ENCODE measurements around the gene NFU1. TPM values are rescaled to one million over a fixed set of nuclear protein-coding genes. Genes with fewer than 3 reads are reported as not detected.
"Not testable (repeated sequence)": the region's sequence is repeated elsewhere in the genome, so short reads cannot be mapped to it uniquely, and the experiment has no call there.

The NFU1 gene
- total RNA-seq, 1 experiment from 2014 or later, result 38.2 TPM

DNA sequence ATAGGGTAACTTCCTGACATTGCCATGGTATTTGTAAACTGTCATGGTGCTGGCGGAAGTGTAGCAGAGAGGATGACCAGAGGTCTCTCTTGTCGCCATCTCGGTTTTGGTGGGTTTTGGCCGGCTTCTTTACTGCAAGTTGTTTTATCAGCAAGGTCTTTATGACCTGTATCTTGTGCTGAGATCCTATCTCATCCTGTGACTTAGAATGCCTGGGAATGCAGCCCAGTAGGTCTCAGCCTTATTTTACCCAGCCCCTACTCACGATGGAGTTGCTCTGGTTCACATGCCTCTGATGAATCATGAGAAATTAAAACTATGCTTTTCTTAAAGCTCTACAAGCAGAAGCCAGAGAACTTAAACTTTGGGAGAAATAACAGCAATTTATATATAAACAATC lies 12.7 kb upstream of the NFU1 start:
- Histone ChIP-seq H3K79me2 (ENCODE audit: insufficient read depth, low read length) (no peaks in the 10 kb centered on the region), H3K27me3 (ENCODE audit: insufficient read depth, low read length) (no peaks in the 10 kb centered on the region), H3K9me3 (ENCODE audit: control insufficient read depth in 1 of 2, insufficient read depth in 1 of 2, low read depth in 1 of 2, low read length in 2 of 2) (no peaks in the 10 kb centered on the region), H3K36me3 (ENCODE audit: control insufficient read depth in 1 of 2, insufficient read depth in 2 of 2, low read length in 2 of 2) (no peaks in the 10 kb centered on the region), H3K27ac (ENCODE audit: low read depth, low read length) (no peak overlapping the region), H3K9ac (ENCODE audit: low read length) (no peak overlapping the region), H3K4me2 (ENCODE audit: low read length) (no peak overlapping the region), H3K9me2 (ENCODE audit: insufficient read depth) (no peaks in the 10 kb centered on the region), H2AFZ (ENCODE audit: low read depth, low read length, poor library complexity, severe bottlenecking) (no peak overlapping the region), H3K4me3 (replicated peaks in 1 of 2; ENCODE audit: low read depth in 1 of 2, low read length in 2 of 2) (no peak overlapping the region), H3K4me1 (ENCODE audit: control insufficient read depth in 1 of 2, insufficient read depth in 2 of 2, low read length in 2 of 2) (no peaks in the 10 kb centered on the region), H4K20me1 (ENCODE audit: insufficient read depth) (no peaks in the 10 kb centered on the region)
- no peak for ATAC-seq
- POLR2A ChIA-PET, result no interaction called here
- BruUV-seq (replicated peaks), result no TSS peak
- CTCF ChIA-PET, result no interaction called here
- no peak for TF ChIP-seq SP1 (IDR thresholded peaks at IDR 0.05; ENCODE audit: low read depth)
- TF ChIP-seq, protein P1, sequence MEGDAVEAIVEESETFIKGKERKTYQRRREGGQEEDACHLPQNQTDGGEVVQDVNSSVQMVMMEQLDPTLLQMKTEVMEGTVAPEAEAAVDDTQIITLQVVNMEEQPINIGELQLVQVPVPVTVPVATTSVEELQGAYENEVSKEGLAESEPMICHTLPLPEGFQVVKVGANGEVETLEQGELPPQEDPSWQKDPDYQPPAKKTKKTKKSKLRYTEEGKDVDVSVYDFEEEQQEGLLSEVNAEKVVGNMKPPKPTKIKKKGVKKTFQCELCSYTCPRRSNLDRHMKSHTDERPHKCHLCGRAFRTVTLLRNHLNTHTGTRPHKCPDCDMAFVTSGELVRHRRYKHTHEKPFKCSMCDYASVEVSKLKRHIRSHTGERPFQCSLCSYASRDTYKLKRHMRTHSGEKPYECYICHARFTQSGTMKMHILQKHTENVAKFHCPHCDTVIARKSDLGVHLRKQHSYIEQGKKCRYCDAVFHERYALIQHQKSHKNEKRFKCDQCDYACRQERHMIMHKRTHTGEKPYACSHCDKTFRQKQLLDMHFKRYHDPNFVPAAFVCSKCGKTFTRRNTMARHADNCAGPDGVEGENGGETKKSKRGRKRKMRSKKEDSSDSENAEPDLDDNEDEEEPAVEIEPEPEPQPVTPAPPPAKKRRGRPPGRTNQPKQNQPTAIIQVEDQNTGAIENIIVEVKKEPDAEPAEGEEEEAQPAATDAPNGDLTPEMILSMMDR (IDR thresholded peaks at IDR 0.05 in 2 of 3, conservative IDR thresholded peaks at IDR 0.05 in 1 of 3; ENCODE audit: borderline replicate concordance in 1 of 3, insufficient read depth in 1 of 3, low read depth in 2 of 3, low read length in 2 of 3), result no peak
- no peak for TF ChIP-seq ZNF274 (IDR thresholded peaks at IDR 0.05; ENCODE audit: low read depth, low read length)
- no peak for TF ChIP-seq ELF1 (IDR thresholded peaks at IDR 0.05; ENCODE audit: borderline replicate concordance, low read depth)
- RAD21 ChIA-PET (ENCODE audit: low non-redundant PET in 1 of 2, low total read pairs in 2 of 2, uncharacterized antibody in 2 of 2, unreplicated experiment in 2 of 2), result no interaction called here
- DNase-seq (ENCODE audit: low read depth, low spot score), result no peak
- intact Hi-C loops (cut with micrococcal nuclease), result no loop called here

DNA sequence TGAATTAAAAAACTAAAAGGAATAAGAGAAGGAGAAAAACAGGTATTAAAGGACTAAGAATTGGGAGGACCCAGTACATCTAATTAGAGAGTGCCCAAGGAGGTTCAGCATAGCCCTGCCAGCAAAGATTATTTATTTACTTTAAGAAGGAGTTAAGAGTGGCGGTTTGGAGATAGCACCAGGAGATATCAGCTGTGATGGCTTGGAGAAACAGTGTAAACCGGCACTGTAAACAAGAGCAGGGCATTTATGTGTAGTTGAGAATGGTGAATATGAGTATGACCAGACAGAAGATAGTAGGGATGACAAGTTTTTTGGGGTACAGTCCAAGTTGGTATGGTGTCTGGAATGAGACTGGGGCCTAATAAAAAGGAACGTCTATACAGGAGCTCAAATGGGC lies 6.4 kb upstream of the NFU1 start:
- H4K20me1 ChIP-seq (ENCODE audit: insufficient read depth); H2AFZ ChIP-seq (ENCODE audit: low read depth, low read length, poor library complexity, severe bottlenecking); H3K27ac ChIP-seq (ENCODE audit: low read depth, low read length); POLR2A ChIA-PET; H3K9me2 ChIP-seq (ENCODE audit: insufficient read depth); H3K9ac ChIP-seq (ENCODE audit: low read length); intact Hi-C loops (cut with micrococcal nuclease); H3K27me3 ChIP-seq (ENCODE audit: insufficient read depth, low read length); BruUV-seq (replicated peaks); DNase-seq (ENCODE audit: low read depth, low spot score); H3K36me3 ChIP-seq (ENCODE audit: control insufficient read depth in 1 of 2, insufficient read depth in 2 of 2, low read length in 2 of 2); ATAC-seq; H3K9me3 ChIP-seq (ENCODE audit: control insufficient read depth in 1 of 2, insufficient read depth in 1 of 2, low read depth in 1 of 2, low read length in 2 of 2); H3K4me3 ChIP-seq (replicated peaks in 1 of 2; ENCODE audit: low read depth in 1 of 2, low read length in 2 of 2); H3K4me2 ChIP-seq (ENCODE audit: low read length); CTCF ChIA-PET; H3K4me1 ChIP-seq (ENCODE audit: control insufficient read depth in 1 of 2, insufficient read depth in 2 of 2, low read length in 2 of 2); RAD21 ChIA-PET (ENCODE audit: low non-redundant PET in 1 of 2, low total read pairs in 2 of 2, uncharacterized antibody in 2 of 2, unreplicated experiment in 2 of 2); H3K79me2 ChIP-seq (ENCODE audit: insufficient read depth, low read length): not testable (repeated sequence)

DNA sequence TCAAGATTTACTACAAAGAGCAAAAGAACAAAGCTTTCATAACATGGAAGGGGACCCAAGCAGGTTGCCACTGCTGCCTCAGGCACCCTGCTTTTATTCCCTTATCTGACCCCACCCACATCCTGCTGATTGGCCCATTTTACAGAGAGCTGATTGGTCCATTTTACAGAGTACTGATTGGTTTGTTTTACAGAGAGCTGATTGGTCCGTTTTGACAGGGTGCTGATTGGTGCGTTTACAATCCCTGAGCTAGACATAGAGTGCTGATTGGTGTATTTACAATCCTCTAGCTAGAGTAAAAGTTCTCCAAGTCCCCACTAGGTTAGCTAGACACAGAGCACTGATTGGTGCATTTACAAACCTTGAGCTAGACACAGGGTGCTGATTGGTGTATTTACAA lies 2.3 kb upstream of the NFU1 start:
- H3K9me2 ChIP-seq (ENCODE audit: insufficient read depth); H2AFZ ChIP-seq (ENCODE audit: low read depth, low read length, poor library complexity, severe bottlenecking); CTCF ChIA-PET; H3K9ac ChIP-seq (ENCODE audit: low read length); H3K27me3 ChIP-seq (ENCODE audit: insufficient read depth, low read length); H3K9me3 ChIP-seq (ENCODE audit: control insufficient read depth in 1 of 2, insufficient read depth in 1 of 2, low read depth in 1 of 2, low read length in 2 of 2); H3K36me3 ChIP-seq (ENCODE audit: control insufficient read depth in 1 of 2, insufficient read depth in 2 of 2, low read length in 2 of 2); H4K20me1 ChIP-seq (ENCODE audit: insufficient read depth); H3K4me3 ChIP-seq (replicated peaks in 1 of 2; ENCODE audit: low read depth in 1 of 2, low read length in 2 of 2); RAD21 ChIA-PET (ENCODE audit: low non-redundant PET in 1 of 2, low total read pairs in 2 of 2, uncharacterized antibody in 2 of 2, unreplicated experiment in 2 of 2); intact Hi-C loops (cut with micrococcal nuclease); H3K27ac ChIP-seq (ENCODE audit: low read depth, low read length); DNase-seq (ENCODE audit: low read depth, low spot score); POLR2A ChIA-PET; H3K4me2 ChIP-seq (ENCODE audit: low read length); BruUV-seq (replicated peaks); ATAC-seq: not testable (repeated sequence)
- H3K79me2 ChIP-seq (ENCODE audit: insufficient read depth, low read length), result peaks cover 22% of the 10 kb centered on the region
- peaks cover 9 to 24% of the 10 kb centered on the region in 2 experiments; a peak in 3 of 4 replicates for H3K4me1 ChIP-seq (ENCODE audit: control insufficient read depth in 1 of 2, insufficient read depth in 2 of 2, low read length in 2 of 2)
